GM19240 (cell line): ENCODE data around the gene CRLF2.
"Not testable (repeated sequence)": the region's sequence is repeated elsewhere in the genome, so short reads cannot be mapped to it uniquely, and the experiment has no call there.

Experiments
- DNase-seq: peaks from one replicate; pipeline ENCODE4 v3.0.0; 2011; ENCODE audit warnings: low spot score; ENCODE audit not compliant: insufficient read length

Gene CRLF2

GRCh38 chrX:1215123-1215823 lies 2.8 kb upstream of the CRLF2 start:
- no peak for DNase-seq

- no peak for DNase-seq
These were observed 1.5 kb upstream of the CRLF2 start for GRCh38 chrX:1213971-1214370.

GRCh38 chrX:1210844-1211243 lies 1.6 kb downstream of the CRLF2 start:
- no peak for DNase-seq

GRCh38 chrX:1207496-1208025 lies 4.9 kb downstream of the CRLF2 start:
- DNase-seq = no peak

- no peak for DNase-seq
These were observed 6.5 kb downstream of the CRLF2 start for GRCh38 chrX:1205681-1206611.

- DNase-seq = no peak
These were observed 10.2 kb downstream of the CRLF2 start for GRCh38 chrX:1202251-1202650.

- DNase-seq = no peak
These were observed 16.0 kb downstream of the CRLF2 start for GRCh38 chrX:1196436-1196835.

- DNase-seq = not testable (repeated sequence)
These were observed 20.3 kb downstream of the CRLF2 start for GRCh38 chrX:1192196-1192595.

- DNase-seq = no peak
These were observed 21.8 kb downstream of the CRLF2 start for GRCh38 chrX:1190596-1191145.

- DNase-seq = no peak
These were observed 26.9 kb downstream of the CRLF2 start for GRCh38 chrX:1185561-1185960.

- DNase-seq = no peak
These were observed 30.2 kb downstream of the CRLF2 start for GRCh38 chrX:1182211-1182610.

- DNase-seq = not testable (repeated sequence)
These were observed 30.8 kb downstream of the CRLF2 start for GRCh38 chrX:1181661-1182060.

- DNase-seq = no peak
These were observed 31.3 kb downstream of the CRLF2 start for GRCh38 chrX:1181170-1181569.

- DNase-seq = no peak
These were observed 33.8 kb downstream of the CRLF2 start for GRCh38 chrX:1178580-1179057.

GRCh38 chrX:1176531-1177320 lies 35.7 kb downstream of the CRLF2 start:
- DNase-seq = not testable (repeated sequence)

GRCh38 chrX:1174609-1175545 lies 37.6 kb downstream of the CRLF2 start:
- not testable (repeated sequence) for DNase-seq

GRCh38 chrX:1173435-1173834 lies 39.0 kb downstream of the CRLF2 start:
- not testable (repeated sequence) for DNase-seq

- no peak for DNase-seq
These were observed 40.0 kb downstream of the CRLF2 start for GRCh38 chrX:1172496-1172895.

- DNase-seq = not testable (repeated sequence)
These were observed 40.5 kb downstream of the CRLF2 start for GRCh38 chrX:1171915-1172314.

GRCh38 chrX:1170243-1170642 lies 42.2 kb downstream of the CRLF2 start:
- DNase-seq = no peak
